Stimulated activated naive CD8-positive, alpha-beta T cell treated with anti-CD3 and anti-CD28 coated beads, Interleukin-15, amount 100 ng/mL, for 72 hours (primary cell): Measurements from ENCODE around the gene RAB12.
"Not testable (repeated sequence)": the region's sequence is repeated elsewhere in the genome, so short reads cannot be mapped to it uniquely, and the experiment has no call there.

Source experiments
- ATAC-seq: fragments of 150-1000 bp; cut with Tn5 transposase; 2 replicates; pipeline ENCODE4 v1.10.0; 2021; ENCODE audit warnings: mild to moderate bottlenecking, moderate library complexity
- DNase-seq, 2 donors: peaks; one replicate each; pipeline ENCODE4 v3.0.0; 2021 to 2022
- H3K27ac Mint-ChIP-seq, 2 donors: one replicate each; pipeline ENCODE4 v1.8.0; 2022; ENCODE audit warnings: mild to moderate bottlenecking in 2 of 2, mixed read lengths in 2 of 2, moderate library complexity in 2 of 2
- H3K27me3 Mint-ChIP-seq: one replicate; pipeline ENCODE4 v1.8.0; 2022; ENCODE audit warnings: mixed read lengths
- H3K4me1 Mint-ChIP-seq: one replicate; pipeline ENCODE4 v1.8.0; 2022; ENCODE audit warnings: mild to moderate bottlenecking, mixed read lengths
- H3K4me3 Mint-ChIP-seq, 2 donors: one replicate each; pipeline ENCODE4 v1.8.0; 2022; ENCODE audit warnings: mild to moderate bottlenecking in 2 of 2, mixed read lengths in 2 of 2, moderate library complexity in 1 of 2
- H3K9me3 Mint-ChIP-seq, 2 donors: one replicate each; pipeline ENCODE4 v1.8.0; 2022; ENCODE audit warnings: mixed read lengths in 2 of 2

Gene RAB12

GRCh38 chr18:8625461-8626092 is 16.3 kb downstream of the RAB12 start:
- Mint-ChIP-seq H3K27ac (no peak overlapping the region), H3K9me3 (peaks cover 4 to 7% of the 10 kb centered on the region in 2 donors), H3K4me3 (no peak overlapping the region), H3K4me1 (peaks cover 40% of the 10 kb centered on the region), H3K27me3 (no peaks in the 10 kb centered on the region)
- ATAC-seq, result no peak
- no peak for DNase-seq

- H3K4me1 Mint-ChIP-seq, result peaks cover 36% of the 10 kb centered on the region
- no peak overlapping the region for H3K4me3 Mint-ChIP-seq
- H3K27ac Mint-ChIP-seq, result no peak overlapping the region
- no peak for ATAC-seq
- no peaks in the 10 kb centered on the region for H3K27me3 Mint-ChIP-seq
- DNase-seq, result no peak
- peaks cover 3 to 4% of the 10 kb centered on the region in 2 donors for H3K9me3 Mint-ChIP-seq
These were observed 17.3 kb downstream of the RAB12 start for GRCh38 chr18:8626414-8627106.

DNA sequence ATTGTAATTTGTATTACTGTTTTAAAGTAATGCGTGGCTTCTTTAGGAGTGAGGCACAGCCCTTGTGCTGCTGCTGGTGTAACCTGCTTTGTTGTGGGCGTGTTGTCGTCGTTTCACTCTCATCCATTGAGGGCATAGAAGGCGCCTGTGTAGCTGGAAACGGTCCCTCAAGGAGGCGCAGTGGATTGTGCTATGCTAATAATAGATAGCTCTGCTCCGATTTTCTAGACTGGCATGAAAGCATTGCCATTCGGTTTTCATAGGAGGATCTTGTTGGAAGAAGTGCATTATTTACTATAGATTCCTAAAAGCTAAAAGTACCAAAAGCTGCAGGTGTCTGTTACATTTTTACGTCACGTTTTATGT is 17.9 kb downstream of the RAB12 start:
- Mint-ChIP-seq H3K27me3 (no peaks in the 10 kb centered on the region), H3K27ac (no peak overlapping the region), H3K9me3 (peaks cover 0 to 3% of the 10 kb centered on the region in 2 donors), H3K4me3 (no peak overlapping the region), H3K4me1 (peaks cover 34% of the 10 kb centered on the region)
- ATAC-seq, result no peak
- DNase-seq, result no peak

GRCh38 chr18:8627540-8627939 is 18.3 kb downstream of the RAB12 start:
- Mint-ChIP-seq H3K9me3 (no peaks in the 10 kb centered on the region), H3K4me3 (no peak overlapping the region), H3K4me1 (peaks cover 30% of the 10 kb centered on the region), H3K27ac (no peak overlapping the region), H3K27me3 (no peaks in the 10 kb centered on the region)
- DNase-seq (no peak), ATAC-seq (no peak)

GRCh38 chr18:8629602-8630001 is 20.4 kb downstream of the RAB12 start:
- ATAC-seq (no peak), DNase-seq (no peak)
- Mint-ChIP-seq H3K4me3 (no peak overlapping the region), H3K27ac (no peak overlapping the region), H3K9me3 (no peaks in the 10 kb centered on the region), H3K4me1 (peaks cover 15% of the 10 kb centered on the region), H3K27me3 (no peaks in the 10 kb centered on the region)

GRCh38 chr18:8630546-8630945 is 21.3 kb downstream of the RAB12 start:
- ATAC-seq, result no peak
- peaks cover 15% of the 10 kb centered on the region for H3K4me1 Mint-ChIP-seq
- no peaks in the 10 kb centered on the region for H3K27me3 Mint-ChIP-seq
- H3K27ac Mint-ChIP-seq, result peak overlapping the region in 1 of 2 donors; percentile 74
- no peak for DNase-seq
- H3K9me3 Mint-ChIP-seq, result no peaks in the 10 kb centered on the region
- H3K4me3 Mint-ChIP-seq, result no peak overlapping the region

GRCh38 chr18:8631265-8631664 is 22.0 kb downstream of the RAB12 start:
- Mint-ChIP-seq H3K9me3 (no peaks in the 10 kb centered on the region), H3K27ac (no peak overlapping the region), H3K27me3 (no peaks in the 10 kb centered on the region), H3K4me3 (no peak overlapping the region), H3K4me1 (peaks cover 10% of the 10 kb centered on the region)
- ATAC-seq, result no peak
- no peak for DNase-seq

DNA sequence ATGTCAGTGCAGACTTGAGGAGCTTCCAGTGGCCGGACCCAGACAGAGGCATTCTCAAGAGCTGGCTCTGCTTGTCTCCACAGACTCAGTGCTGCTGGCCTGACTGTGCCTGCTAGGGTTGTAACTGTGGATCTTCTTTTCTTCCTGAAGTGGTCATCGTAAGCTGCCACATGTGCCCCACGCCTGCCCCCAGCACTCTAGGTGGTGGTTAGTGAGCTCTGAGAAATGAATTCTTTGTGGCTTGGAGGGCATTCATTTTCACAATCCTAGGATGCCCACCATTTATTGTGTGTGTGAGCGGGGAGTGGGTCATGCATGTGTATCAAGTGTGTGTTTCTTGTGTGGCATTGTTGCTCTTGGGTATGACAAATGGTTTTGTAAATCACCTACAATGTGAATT is 23.1 kb downstream of the RAB12 start:
- Mint-ChIP-seq H3K27me3 (no peaks in the 10 kb centered on the region), H3K4me1 (no peaks in the 10 kb centered on the region), H3K27ac (no peak overlapping the region), H3K4me3 (no peak overlapping the region), H3K9me3 (no peaks in the 10 kb centered on the region)
- ATAC-seq (no peak), DNase-seq (no peak)

GRCh38 chr18:8634508-8634907 is 25.3 kb downstream of the RAB12 start:
- no peaks in the 10 kb centered on the region for H3K4me1 Mint-ChIP-seq
- no peak for DNase-seq
- H3K9me3 Mint-ChIP-seq, result no peaks in the 10 kb centered on the region
- H3K4me3 Mint-ChIP-seq, result no peak overlapping the region
- no peak for ATAC-seq
- H3K27me3 Mint-ChIP-seq, result no peaks in the 10 kb centered on the region
- H3K27ac Mint-ChIP-seq, result no peak overlapping the region

DNA sequence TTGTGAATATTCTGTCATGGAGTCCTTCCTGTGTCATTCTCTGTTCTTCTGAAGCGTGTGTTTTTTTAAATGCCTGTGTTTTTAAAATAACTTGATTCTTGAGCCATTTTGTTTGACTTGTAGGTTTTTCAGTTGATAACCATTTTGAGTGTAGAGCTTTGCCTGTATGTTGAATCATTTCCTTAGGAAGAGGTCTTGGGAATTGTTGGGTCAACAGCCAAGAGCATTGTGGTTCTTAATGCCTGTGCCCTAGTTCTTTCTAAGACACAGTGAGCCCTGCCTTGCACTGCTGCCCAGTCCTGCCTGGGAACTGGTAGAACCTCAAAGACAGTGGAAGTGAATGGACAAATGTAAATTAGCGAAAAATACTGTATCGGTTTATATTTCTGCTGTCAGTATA is 25.9 kb downstream of the RAB12 start:
- Mint-ChIP-seq H3K27ac (no peak overlapping the region), H3K4me1 (no peaks in the 10 kb centered on the region), H3K4me3 (no peak overlapping the region), H3K27me3 (no peaks in the 10 kb centered on the region), H3K9me3 (no peaks in the 10 kb centered on the region)
- ATAC-seq, result no peak
- DNase-seq, result no peak

GRCh38 chr18:8639762-8640161 is 30.5 kb downstream of the RAB12 start:
- no peaks in the 10 kb centered on the region for H3K27me3 Mint-ChIP-seq
- peaks cover 0 to 7% of the 10 kb centered on the region in 2 donors for H3K9me3 Mint-ChIP-seq
- ATAC-seq (no peak), DNase-seq (no peak)
- no peak overlapping the region for H3K27ac Mint-ChIP-seq
- no peak overlapping the region for H3K4me3 Mint-ChIP-seq
- H3K4me1 Mint-ChIP-seq, result no peaks in the 10 kb centered on the region

DNA sequence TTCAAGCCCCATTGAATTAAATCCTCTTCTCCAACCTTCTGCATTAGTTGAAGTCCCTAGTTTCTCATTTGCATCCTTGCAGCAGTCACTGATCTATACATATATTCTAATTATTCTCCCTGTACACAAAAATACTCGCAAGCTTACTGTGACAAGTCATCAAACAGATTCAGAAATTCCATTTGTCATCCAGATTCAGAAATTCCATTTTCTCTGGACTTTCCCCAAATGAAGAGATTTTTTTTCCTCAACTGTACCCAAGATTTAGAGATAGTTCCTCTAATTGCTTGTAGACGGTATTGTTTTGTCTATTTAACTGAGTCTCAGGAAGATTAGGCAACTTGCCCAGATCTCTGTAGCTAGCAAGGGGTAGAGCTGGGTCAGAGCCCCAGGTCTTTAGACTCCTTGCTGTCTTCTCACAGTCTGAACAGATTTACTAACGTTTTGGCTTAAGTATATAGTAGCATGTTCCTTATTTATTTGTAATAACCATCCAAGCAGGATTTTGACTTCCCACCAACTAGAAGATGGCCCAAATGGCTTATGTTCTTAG is 34.2 kb downstream of the RAB12 start:
- Mint-ChIP-seq H3K27me3 (peaks cover 9% of the 10 kb centered on the region), H3K9me3 (peaks cover 0 to 7% of the 10 kb centered on the region in 2 donors), H3K27ac (peak overlapping the region in 1 of 2 donors; percentile 5), H3K4me3 (no peak overlapping the region), H3K4me1 (no peaks in the 10 kb centered on the region)
- no peak for DNase-seq
- ATAC-seq, result no peak

GRCh38 chr18:8647359-8647758 is 38.1 kb downstream of the RAB12 start:
- not testable (repeated sequence) for ATAC-seq, H3K4me1 Mint-ChIP-seq, H3K27ac Mint-ChIP-seq, DNase-seq, H3K9me3 Mint-ChIP-seq, H3K4me3 Mint-ChIP-seq
- peaks cover 42% of the 10 kb centered on the region for H3K27me3 Mint-ChIP-seq

DNA sequence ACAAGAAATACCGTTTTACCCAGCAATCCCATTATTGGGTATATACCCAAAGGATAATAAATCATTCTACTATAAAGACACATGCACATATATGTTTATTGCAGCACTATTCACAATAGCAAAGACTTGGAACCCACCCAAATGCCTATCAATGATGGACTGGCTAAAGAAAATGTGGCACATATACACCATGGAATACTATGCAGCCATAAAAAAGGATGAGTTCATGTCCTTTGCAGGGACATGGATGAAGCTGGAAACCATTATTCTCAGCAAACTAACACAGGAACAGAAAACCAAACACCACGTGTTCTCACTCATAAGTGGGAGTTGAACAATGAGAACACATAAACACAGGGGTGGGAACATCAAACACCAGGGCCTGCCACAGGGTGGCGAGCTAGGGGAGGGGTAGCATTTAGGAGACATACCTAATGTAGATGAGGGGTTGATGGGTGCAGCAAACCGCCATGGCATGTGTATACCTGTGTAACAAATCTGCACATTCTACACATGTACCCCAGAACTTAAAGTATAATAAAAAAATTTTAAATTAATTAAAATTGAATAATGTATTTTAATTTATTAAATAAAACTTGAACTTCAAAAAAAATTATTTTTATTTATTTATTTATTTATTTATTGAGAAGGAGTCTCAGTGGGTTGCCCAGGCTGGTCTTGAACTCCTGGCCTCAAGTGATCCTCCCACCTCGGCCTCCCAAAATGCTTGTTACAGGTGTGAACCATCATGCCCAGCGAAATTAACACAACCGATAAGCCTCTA is 42.4 kb downstream of the RAB12 start:
- not testable (repeated sequence) for H3K4me1 Mint-ChIP-seq, DNase-seq, H3K27ac Mint-ChIP-seq, H3K9me3 Mint-ChIP-seq, ATAC-seq, H3K4me3 Mint-ChIP-seq
- H3K27me3 Mint-ChIP-seq, result peaks cover 68% of the 10 kb centered on the region

DNA sequence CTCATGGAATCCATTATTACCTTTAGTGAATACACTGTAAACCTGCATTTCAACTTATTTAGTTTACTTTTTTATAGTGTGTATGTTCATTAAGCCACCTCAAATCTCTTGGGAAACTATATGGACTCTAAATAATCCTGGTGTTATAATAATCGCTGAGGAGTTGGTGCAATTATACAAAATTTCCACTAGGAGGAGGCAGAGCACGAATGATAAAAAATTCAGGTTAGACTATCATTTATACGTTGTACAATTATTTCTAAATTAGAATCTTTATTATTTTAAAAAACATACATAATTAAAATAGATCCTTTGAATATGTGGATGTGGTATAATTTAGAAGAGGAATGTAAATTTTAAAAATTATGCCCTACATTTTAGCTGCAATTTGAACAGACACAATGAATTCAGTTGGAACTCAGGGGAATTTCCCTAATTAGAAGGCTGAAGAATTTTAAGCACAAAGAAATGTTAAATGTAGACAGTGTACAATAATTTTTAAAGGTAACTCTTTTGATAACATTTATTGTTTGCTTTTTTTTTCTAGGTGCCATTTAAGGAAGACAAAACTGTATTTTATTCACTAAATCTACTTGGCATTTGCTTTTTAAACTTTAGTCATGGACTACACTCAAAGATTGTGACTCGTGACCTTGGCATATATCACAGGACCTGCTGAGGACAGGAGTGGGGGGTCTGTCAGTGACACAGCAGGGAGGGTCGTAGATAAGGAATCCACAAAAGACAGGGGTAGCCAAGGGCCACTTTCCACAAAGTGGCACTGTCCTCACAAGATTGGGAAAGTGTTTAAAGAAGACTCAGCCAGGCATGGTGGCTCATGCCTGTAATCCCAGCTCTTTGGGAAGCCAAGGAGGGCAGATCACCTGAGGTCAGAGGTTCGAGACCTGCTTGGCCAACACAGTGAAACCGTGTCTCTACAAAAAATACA is 45.5 kb downstream of the RAB12 start:
- DNase-seq, result no peak
- Mint-ChIP-seq H3K4me1 (no peaks in the 10 kb centered on the region), H3K9me3 (no peaks in the 10 kb centered on the region), H3K4me3 (no peak overlapping the region), H3K27ac (no peak overlapping the region), H3K27me3 (peaks cover 47% of the 10 kb centered on the region)
- ATAC-seq, result no peak
